HG03159 (cell line): ENCODE results near the gene TECPR2.
A peak's percentile ranks its signal among the peaks of the same experiment; 100 is the strongest.
"Not testable (repeated sequence)": the region's sequence is repeated elsewhere in the genome, so short reads cannot be mapped to it uniquely, and the experiment has no call there.

Experiments
- ATAC-seq: cut with Tn5 transposase; IDR thresholded peaks from one replicate; pipeline ENCODE4 v1.9.1; 2021; ENCODE audit warnings: mild to moderate bottlenecking, moderate library complexity; ENCODE audit not compliant: unreplicated experiment

The TECPR2 gene

GRCh38 chr14:102362545-102363181, at the start of gene TECPR2, which contains the start of gene CINP:
Gene TECPR2 (plus strand): TSS chr14:102362941. CDS start chr14:102376722, 13,781 bp downstream.
Gene CINP (minus strand): TSS chr14:102362890. CDS start chr14:102362851, 39 bp downstream.
- peak; percentile 84 for ATAC-seq

DNA sequence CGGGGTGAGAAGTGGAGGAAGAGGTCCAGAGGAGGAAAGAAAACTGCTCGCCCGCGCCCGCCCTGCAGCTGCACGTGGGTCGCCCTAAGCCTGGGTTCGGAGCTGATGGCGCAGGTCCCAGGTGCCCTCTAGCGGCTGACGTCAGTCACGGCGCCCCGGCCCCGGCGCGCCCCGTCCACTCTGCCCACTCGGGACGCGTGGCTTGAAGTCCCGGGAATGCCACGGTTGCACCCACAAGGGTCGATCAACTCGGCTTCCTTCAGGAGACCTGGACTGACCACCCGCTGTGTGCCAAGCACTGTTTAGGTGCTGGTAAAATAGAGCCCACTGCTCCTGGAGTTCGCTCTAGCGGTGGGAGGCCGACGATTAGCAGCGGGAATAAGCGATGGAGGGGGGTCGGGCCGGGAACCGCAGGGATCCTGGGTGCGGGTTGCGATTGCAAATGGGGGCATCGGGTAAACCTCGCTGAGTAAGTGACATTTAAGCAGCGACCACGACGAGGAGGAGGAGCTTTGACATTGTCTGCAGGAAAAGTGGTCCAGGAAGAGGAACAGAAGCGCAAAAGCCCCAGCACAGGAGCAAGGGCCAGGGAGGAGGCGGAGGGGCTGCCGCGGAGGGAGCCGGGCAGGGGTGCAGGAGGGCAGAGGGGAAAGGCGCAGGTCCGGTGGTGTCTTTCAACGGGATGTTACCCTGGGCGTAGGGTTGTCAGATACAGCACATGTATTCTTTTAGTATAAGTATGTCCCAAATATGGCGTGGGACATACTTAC, 48.3 kb upstream of the TECPR2 start:
- ATAC-seq = peak; percentile 54

GRCh38 chr14:102315121-102315520, 47.6 kb upstream of the TECPR2 start:
- no peak for ATAC-seq

GRCh38 chr14:102316338-102316742, 46.4 kb upstream of the TECPR2 start:
- no peak for ATAC-seq

- peak; percentile 48 for ATAC-seq
Observed at GRCh38 chr14:102316743-102317563, 45.8 kb upstream of the TECPR2 start.

GRCh38 chr14:102317564-102318248, 45.0 kb upstream of the TECPR2 start:
- no peak for ATAC-seq

- ATAC-seq = no peak
Observed at GRCh38 chr14:102318781-102319276, 43.9 kb upstream of the TECPR2 start.

GRCh38 chr14:102319351-102320032, 43.2 kb upstream of the TECPR2 start, which contains the start of gene ZNF839:
Gene ZNF839 (plus strand): TSS chr14:102319746. CDS start chr14:102319766, 20 bp downstream.
- ATAC-seq = peak; percentile 57

GRCh38 chr14:102320033-102320660, 42.6 kb upstream of the TECPR2 start:
- peak; percentile 11 for ATAC-seq

- ATAC-seq = no peak
Observed at GRCh38 chr14:102320671-102321455, 41.9 kb upstream of the TECPR2 start.

DNA sequence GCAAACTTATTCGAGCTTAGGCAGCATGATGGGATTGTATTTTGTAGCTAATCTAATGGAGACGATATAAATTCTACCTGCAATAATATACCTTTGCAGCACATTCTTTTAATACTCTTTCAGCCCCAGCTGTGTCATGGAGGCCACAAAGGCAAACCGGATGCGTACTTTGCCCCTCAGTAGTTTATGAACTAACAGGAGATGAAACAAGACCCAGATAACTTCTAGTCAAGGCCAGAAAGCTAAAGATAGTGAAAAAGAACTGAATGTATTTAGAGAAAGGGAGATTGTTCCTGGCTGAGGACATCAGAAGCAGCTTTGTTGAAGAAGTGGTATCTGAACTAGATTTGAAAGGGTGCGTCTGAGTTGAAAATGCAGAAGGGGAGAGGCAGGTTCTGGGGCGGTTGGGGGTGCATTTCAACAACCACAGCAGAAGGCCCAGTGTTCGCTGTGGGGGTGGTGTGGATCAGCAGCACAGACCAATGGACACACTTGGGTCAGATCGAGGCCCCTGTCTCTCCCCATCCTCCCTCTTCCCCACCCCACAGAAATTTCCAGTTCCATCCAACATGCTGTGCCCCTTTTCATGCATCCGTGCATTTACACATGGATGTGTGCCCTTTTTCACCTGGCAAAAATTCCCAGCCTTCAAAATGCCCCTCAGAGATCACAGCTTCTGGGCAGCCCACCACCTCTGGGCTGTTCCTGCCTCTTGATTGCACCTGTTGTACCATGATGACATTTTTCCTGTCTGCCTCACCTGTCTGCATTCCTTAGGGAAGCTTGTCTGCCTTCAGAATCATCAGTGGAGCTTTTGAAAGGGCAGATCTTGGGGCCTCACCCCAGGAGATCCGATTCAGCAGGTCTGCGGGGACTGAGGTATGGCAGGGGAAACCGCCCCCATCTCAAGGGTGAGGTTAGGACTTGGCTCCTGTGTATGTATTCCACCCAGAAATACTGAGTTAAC, 41.0 kb upstream of the TECPR2 start:
- no peak for ATAC-seq

DNA sequence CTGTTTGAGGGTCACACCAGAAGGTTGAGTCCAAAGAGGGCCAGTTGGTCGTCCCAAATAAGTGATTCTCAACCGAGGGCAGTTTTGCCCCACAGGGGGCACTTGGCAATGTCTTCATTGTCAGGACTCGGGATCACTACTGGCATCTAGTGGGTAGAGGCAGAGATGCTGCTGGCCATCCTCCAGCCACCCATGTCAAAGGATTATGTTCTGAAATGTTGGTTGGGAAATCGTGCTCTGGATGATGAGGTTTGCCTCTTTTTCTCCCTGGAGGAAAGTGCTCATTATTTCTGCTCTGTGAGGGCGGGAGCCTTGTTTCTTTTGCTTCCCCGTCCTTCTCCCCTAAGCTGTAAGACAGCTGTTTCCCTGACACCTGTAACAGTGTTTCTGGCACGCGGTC, 39.6 kb upstream of the TECPR2 start:
- no peak for ATAC-seq

DNA sequence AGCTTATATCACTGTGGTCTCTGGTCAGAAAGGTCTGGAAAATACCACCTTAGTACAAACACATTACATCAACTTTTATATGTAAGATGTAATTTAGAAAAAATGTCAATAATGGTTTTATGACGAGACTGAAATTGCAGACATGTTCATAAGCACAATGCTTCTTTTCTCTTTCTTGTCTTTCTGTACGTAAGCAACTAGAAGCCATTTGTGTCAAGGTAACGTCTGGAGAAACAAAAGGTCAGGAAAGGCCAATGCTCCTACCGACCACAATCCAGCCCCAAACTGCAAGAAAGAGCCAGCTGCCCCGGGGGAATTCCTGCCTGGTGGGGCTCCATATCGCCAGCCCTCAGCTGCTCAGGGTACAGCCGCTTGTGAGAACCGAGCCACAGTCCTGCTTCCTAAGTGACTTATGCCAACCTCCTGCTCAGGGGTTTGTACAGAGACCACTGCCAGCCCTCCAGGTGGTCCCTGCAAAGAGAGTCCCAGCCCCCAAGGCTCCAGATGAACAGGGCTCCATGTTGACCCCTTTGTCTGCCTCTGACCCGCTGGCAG, 36.9 kb upstream of the TECPR2 start:
- no peak for ATAC-seq

- ATAC-seq = no peak
Observed at GRCh38 chr14:102326583-102326982, 36.2 kb upstream of the TECPR2 start.

DNA sequence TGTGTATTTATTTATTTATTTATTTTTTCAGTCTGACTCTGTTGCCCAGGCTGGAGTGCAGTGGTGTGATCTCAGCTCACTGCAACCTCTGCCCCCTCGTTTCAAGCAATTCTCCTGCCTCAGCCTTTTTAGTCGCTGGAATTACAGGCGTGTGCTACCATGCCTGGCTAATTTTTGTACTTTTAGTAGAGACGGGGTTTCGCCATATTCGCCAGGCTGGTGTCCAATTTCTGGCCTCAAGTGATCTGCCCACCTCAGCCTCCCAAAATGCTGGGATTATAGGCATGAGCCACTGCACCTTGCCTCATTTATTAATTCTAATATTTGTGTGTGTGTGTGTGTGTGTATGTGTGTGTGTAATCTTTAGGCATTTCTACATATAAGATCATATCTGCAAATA, 33.4 kb upstream of the TECPR2 start:
- ATAC-seq = not testable (repeated sequence)

DNA sequence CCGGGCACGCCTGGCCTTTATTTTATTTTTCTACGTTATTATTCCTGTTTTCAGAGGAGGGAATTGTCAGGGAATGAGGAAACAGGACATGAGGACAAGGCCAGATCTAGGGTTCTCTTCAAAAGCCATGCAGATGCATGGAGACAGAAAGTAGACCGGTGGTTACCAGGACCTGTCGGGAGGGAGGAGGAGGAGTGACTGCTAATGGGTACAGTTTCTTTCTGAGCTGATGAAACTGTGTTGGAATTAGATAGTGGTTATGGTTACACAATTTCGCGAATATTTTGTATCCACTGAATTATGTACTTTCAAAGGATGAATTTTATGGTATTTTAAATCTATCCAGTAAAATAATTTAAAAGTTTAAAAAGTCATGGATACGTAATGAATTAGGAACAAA, 31.9 kb upstream of the TECPR2 start:
- ATAC-seq = no peak

- no peak for ATAC-seq
Observed at GRCh38 chr14:102333390-102333789, 29.4 kb upstream of the TECPR2 start.
